IMR-90 (cell line): Measurements from ENCODE around the gene RRAGC. TPM values are rescaled to one million over a fixed set of nuclear protein-coding genes. Genes with fewer than 3 reads are reported as not detected.

Source experiments
- ATAC-seq: fragments of 200-7000 bp; cut with Tn5 transposase; 2 replicates; pipeline ENCODE4 v1.9.1; 2020; ENCODE audit warnings: low read depth, mild to moderate bottlenecking, moderate library complexity
- BruUV-seq: library from RNA; stranded (reverse); fragments of 400-500 nt; replicated peaks from 2 replicates; lab custom pipeline; 2021; lab: Mats Ljungman, UMichigan
- CTCF ChIA-PET: fragments of 300-600 bp; formaldehyde crosslinking; extraction: SDS; loops from one replicate; lab custom pipeline; 2021; ENCODE audit warnings: antibody characterized with exemption; lab: Yijun Ruan, JAX
- POLR2A ChIA-PET: fragments of 300-600 bp; sonication (Branson Sonifier 250); formaldehyde crosslinking; loops from one replicate; lab custom pipeline; 2022; ENCODE audit warnings: antibody characterized with exemption; ENCODE audit not compliant: unreplicated experiment; lab: Charles Lee
- DNase-seq: peaks from one replicate; pipeline ENCODE4 v3.0.0; 2013
- H2AFZ ChIP-seq: replicated peaks from 2 replicates; pipeline ENCODE3; 2013; ENCODE audit warnings: low read length, mild to moderate bottlenecking; ENCODE audit not compliant: poor library complexity
- H2AK5ac ChIP-seq: 2 replicates; pipeline ENCODE4 v1.6.1; 2013; ENCODE audit warnings: low read depth, low read length, inconsistent platforms
- H2AK9ac ChIP-seq: replicated peaks from 2 replicates; pipeline ENCODE3; 2013; ENCODE audit warnings: mild to moderate bottlenecking, low read depth, low read length, moderate library complexity; ENCODE audit not compliant: poor library complexity
- H2BK120ac ChIP-seq: 2 replicates; pipeline ENCODE4 v1.6.1; 2013; ENCODE audit warnings: low read depth, low read length, inconsistent platforms
- H2BK15ac ChIP-seq: 3 replicates; pipeline ENCODE4 v1.6.1; 2013; ENCODE audit warnings: low read depth, low read length, inconsistent platforms
- H2BK20ac ChIP-seq: 2 replicates; pipeline ENCODE4 v1.6.1; 2013; ENCODE audit warnings: low read depth, mild to moderate bottlenecking, inconsistent platforms, low read length, moderate library complexity
- H2BK5ac ChIP-seq: 2 replicates; pipeline ENCODE4 v1.6.1; 2013; ENCODE audit warnings: mild to moderate bottlenecking, low read depth, low read length, inconsistent platforms; ENCODE audit not compliant: poor library complexity, severe bottlenecking
- H3K14ac ChIP-seq: replicated peaks from 2 replicates; pipeline ENCODE4 v1.6.1; 2013; ENCODE audit warnings: low read depth, low read length, inconsistent platforms
- H3K18ac ChIP-seq: 2 replicates; pipeline ENCODE4 v1.6.1; 2013; ENCODE audit warnings: low read depth, low read length, control low read depth
- H3K23ac ChIP-seq: 2 replicates; pipeline ENCODE4 v1.6.1; 2013; ENCODE audit warnings: low read depth, low read length, inconsistent platforms
- H3K27ac ChIP-seq: 2 replicates; pipeline ENCODE4 v1.5.1; 2013; ENCODE audit warnings: mild to moderate bottlenecking, control low read depth, low read length; ENCODE audit not compliant: insufficient read depth
- H3K27me3 ChIP-seq: 2 replicates; pipeline ENCODE4 v1.6.1; 2013; ENCODE audit warnings: low read length; ENCODE audit not compliant: control insufficient read depth, insufficient read depth
- H3K36me3 ChIP-seq: 2 replicates; pipeline ENCODE4 v1.6.1; 2013; ENCODE audit warnings: low read length, mixed read lengths; ENCODE audit not compliant: control insufficient read depth, insufficient read depth
- H3K4ac ChIP-seq: 2 replicates; pipeline ENCODE4 v1.6.1; 2013; ENCODE audit warnings: low read depth, low read length, inconsistent platforms
- H3K4me1 ChIP-seq: 2 replicates; pipeline ENCODE4 v1.6.1; 2013; ENCODE audit warnings: low read length, mixed read lengths; ENCODE audit not compliant: control insufficient read depth, insufficient read depth
- H3K4me2 ChIP-seq: 2 replicates; pipeline ENCODE4 v1.6.1; 2013; ENCODE audit warnings: low read depth, mild to moderate bottlenecking, control low read depth, low read length, moderate library complexity
- H3K4me3 ChIP-seq: 2 replicates; pipeline ENCODE4 v1.5.1; 2013; ENCODE audit warnings: low read depth, mild to moderate bottlenecking, control low read depth, low read length, moderate library complexity; ENCODE audit not compliant: insufficient read depth
- H3K56ac ChIP-seq: 2 replicates; pipeline ENCODE4 v1.6.1; 2013; ENCODE audit warnings: low read length, inconsistent platforms; ENCODE audit not compliant: insufficient read depth; ENCODE audit errors: extremely low read depth
- H3K79me1 ChIP-seq, 2 experiments: 2 replicates each; pipeline ENCODE4 v1.6.1; 2013; ENCODE audit warnings: low read length in 2 of 2, inconsistent platforms in 1 of 2, low read depth in 1 of 2
- H3K9ac ChIP-seq: 2 replicates; pipeline ENCODE4 v1.6.1; 2013; ENCODE audit warnings: low read depth, low read length, control low read depth
- H3K9me1 ChIP-seq: 2 replicates; pipeline ENCODE4 v1.6.1; 2013; ENCODE audit warnings: low read length, inconsistent platforms; ENCODE audit not compliant: insufficient read depth
- H3K9me3 ChIP-seq: 2 replicates; pipeline ENCODE4 v1.6.1; 2013; ENCODE audit warnings: low read length; ENCODE audit not compliant: control insufficient read depth, insufficient read depth
- H4K20me1 ChIP-seq: 2 replicates; pipeline ENCODE4 v1.6.1; 2013; ENCODE audit warnings: low read length, inconsistent platforms; ENCODE audit not compliant: insufficient read depth
- H4K5ac ChIP-seq: 2 replicates; pipeline ENCODE4 v1.6.1; 2013; ENCODE audit warnings: mild to moderate bottlenecking, low read depth, low read length, control low read depth
- H4K8ac ChIP-seq, 2 experiments: 2 replicates each; pipeline ENCODE4 v1.6.1; 2013; ENCODE audit warnings: low read depth in 2 of 2, low read length in 2 of 2, control low read depth in 1 of 2, inconsistent platforms in 1 of 2
- H4K91ac ChIP-seq: 2 replicates; pipeline ENCODE4 v1.6.1; 2013; ENCODE audit warnings: low read depth, low read length, inconsistent platforms; ENCODE audit not compliant: insufficient read depth
- BHLHE40 ChIP-seq: fragments of 150-350 bp; IDR thresholded peaks from 2 replicates; pipeline ENCODE4 v1.6.1; 2016; ENCODE audit warnings: mild to moderate bottlenecking, low read depth, low read length
- CEBPB ChIP-seq: IDR thresholded peaks from 2 replicates; pipeline ENCODE4 v1.6.1; 2012; ENCODE audit warnings: low read depth, low read length, improper control_type of control experiment
- CHD1 ChIP-seq: IDR thresholded peaks from 2 replicates; pipeline ENCODE4 v1.6.1; 2012; ENCODE audit warnings: low read depth, low read length, improper control_type of control experiment
- CTCF ChIP-seq: conservative IDR thresholded peaks from 2 replicates; pipeline ENCODE4 v1.5.1; 2012; ENCODE audit warnings: mild to moderate bottlenecking, low read depth, low read length, improper control_type of control experiment
- FOS ChIP-seq: fragments of 150-350 bp; IDR thresholded peaks from 2 replicates; pipeline ENCODE4 v1.6.1; 2016; ENCODE audit warnings: low read depth, low read length
- MAFK ChIP-seq: IDR thresholded peaks from 2 replicates; pipeline ENCODE4 v1.6.1; 2012; ENCODE audit warnings: low read depth, low read length, improper control_type of control experiment
- MAZ ChIP-seq: IDR thresholded peaks from 2 replicates; pipeline ENCODE4 v1.6.1; 2012; ENCODE audit warnings: low read depth, mild to moderate bottlenecking, low read length, improper control_type of control experiment, moderate library complexity, borderline replicate concordance
- MXI1 ChIP-seq: IDR thresholded peaks from 2 replicates; pipeline ENCODE4 v1.6.1; 2012; ENCODE audit warnings: low read depth, mild to moderate bottlenecking, low read length, moderate library complexity, borderline replicate concordance
- NFE2L2 ChIP-seq: fragments of 150-350 bp; IDR thresholded peaks from 2 replicates; pipeline ENCODE4 v1.6.1; 2016; ENCODE audit warnings: low read depth, mild to moderate bottlenecking, low read length
- POLR2A ChIP-seq: IDR thresholded peaks from 2 replicates; pipeline ENCODE4 v1.6.1; 2012; ENCODE audit warnings: mild to moderate bottlenecking, low read depth, low read length
- RAD21 ChIP-seq: IDR thresholded peaks from 2 replicates; pipeline ENCODE4 v1.6.1; 2012; ENCODE audit warnings: low read length, improper control_type of control experiment
- RCOR1 ChIP-seq: IDR thresholded peaks from 2 replicates; pipeline ENCODE4 v1.6.1; 2012; ENCODE audit warnings: mild to moderate bottlenecking, low read length, improper control_type of control experiment; ENCODE audit not compliant: insufficient replicate concordance
- RFX5 ChIP-seq: IDR thresholded peaks from 2 replicates; pipeline ENCODE4 v1.8.0; 2012; ENCODE audit warnings: low read depth, mild to moderate bottlenecking, low read length, moderate library complexity
- SMC3 ChIP-seq: fragments of 150-350 bp; IDR thresholded peaks from 2 replicates; pipeline ENCODE4 v1.6.1; 2016; ENCODE audit warnings: low read depth, mild to moderate bottlenecking, antibody characterized with exemption, low read length, moderate library complexity
- WGBS, 2 experiments: methylation state at CpG; one replicate each; pipeline versions ENCODE4 v1.1.5 to v1.1.7; 2013; ENCODE audit warnings: missing lambda C conversion rate in 2 of 2; ENCODE audit not compliant: insufficient read length in 1 of 2; ENCODE audit errors: extremely low coverage in 2 of 2; 5-methylcytosine and 5-hydroxymethylcytosine counted together
- dilution Hi-C: fragments of 300-500 bp; cut with HindIII; formaldehyde crosslinking; loops from one replicate; pipeline ENCODE4 v1.14.3; 2018; ENCODE audit warnings: low sequenced_read_pairs; ENCODE audit not compliant: unreplicated experiment
- in situ Hi-C: fragments of 300-500 bp; cut with MboI; formaldehyde crosslinking; loops from 3 replicates; pipeline ENCODE4 v1.14.3; 2019; ENCODE audit warnings: low sequenced_read_pairs, inconsistent platforms, mixed read lengths
- intact Hi-C: fragments of 100-400 bp; cut with micrococcal nuclease; formaldehyde crosslinking; loops from 2 replicates; pipeline ENCODE4 v1.10.0; 2022
- polyA plus RNA-seq, 3 experiments: library from polyadenylated mRNA; depleted of rRNA; stranded (reverse); fragments of >200 nt; gene quantifications; 2 replicates each; pipeline ENCODE4 v1.2.3, GENCODE V29; 2012; ENCODE audit warnings: low replicate concordance in 1 of 3
- total RNA-seq: library from RNA; depleted of rRNA; stranded (reverse); fragments of >200 nt; gene quantifications from 2 replicates; pipeline ENCODE4 v1.2.3, GENCODE V29; 2012
- TF ChIP-seq, protein P1 (sequence below): fragments of 150-350 bp; IDR thresholded peaks from 2 replicates; pipeline ENCODE4 v1.6.1; 2016; ENCODE audit warnings: low read depth, mild to moderate bottlenecking, low read length, moderate library complexity, borderline replicate concordance
- TF ChIP-seq, protein P2 (sequence below): fragments of 150-350 bp; IDR thresholded peaks from 2 replicates; pipeline ENCODE4 v1.6.1; 2017; ENCODE audit warnings: mild to moderate bottlenecking, antibody characterized with exemption, low read length, low read depth

Gene RRAGC
- total and polyA plus RNA-seq, 2 of the 4 experiments (the other 2 are of a cell fraction), result 7.2 to 12.2 TPM

- Histone ChIP-seq H4K8ac (no peak overlapping the region), H3K79me1 (no peaks in the 10 kb centered on the region), H3K9ac (no peak overlapping the region), H3K36me3 (no peaks in the 10 kb centered on the region), H3K4me1 (no peaks in the 10 kb centered on the region), H3K4me3 (no peak overlapping the region), H2AFZ (peak overlapping the region; percentile 43), H4K20me1 (no peaks in the 10 kb centered on the region), H3K9me3 (no peaks in the 10 kb centered on the region), H3K14ac (no peak overlapping the region), H3K56ac (no peak overlapping the region), H3K23ac (no peak overlapping the region), H2BK5ac (no peak overlapping the region), H2AK9ac (no peak overlapping the region), H4K5ac (no peak overlapping the region), H2AK5ac (no peak overlapping the region), H3K27me3 (no peaks in the 10 kb centered on the region), H2BK20ac (no peak overlapping the region), H2BK15ac (no peak overlapping the region), H3K4me2 (no peak overlapping the region), H2BK120ac (no peak overlapping the region), H3K27ac (no peak overlapping the region), H3K18ac (no peak overlapping the region), H4K91ac (no peak overlapping the region), H3K9me1 (no peaks in the 10 kb centered on the region), H3K4ac (no peak overlapping the region)
- BruUV-seq, result no TSS peak
- WGBS, 2 experiments, result 67% methylated on average over 1 of the region's 13 CpGs; no CpG with 5 or more reads in 1 of the 2 experiments
- dilution Hi-C loops (no loop called here), intact Hi-C loops (no loop called here), in situ Hi-C loops (no loop called here)
- ATAC-seq, result no peak
- ChIA-PET POLR2A (no interaction called here), CTCF (no interaction called here)
- DNase-seq, result no peak
- TF ChIP-seq, protein P1, sequence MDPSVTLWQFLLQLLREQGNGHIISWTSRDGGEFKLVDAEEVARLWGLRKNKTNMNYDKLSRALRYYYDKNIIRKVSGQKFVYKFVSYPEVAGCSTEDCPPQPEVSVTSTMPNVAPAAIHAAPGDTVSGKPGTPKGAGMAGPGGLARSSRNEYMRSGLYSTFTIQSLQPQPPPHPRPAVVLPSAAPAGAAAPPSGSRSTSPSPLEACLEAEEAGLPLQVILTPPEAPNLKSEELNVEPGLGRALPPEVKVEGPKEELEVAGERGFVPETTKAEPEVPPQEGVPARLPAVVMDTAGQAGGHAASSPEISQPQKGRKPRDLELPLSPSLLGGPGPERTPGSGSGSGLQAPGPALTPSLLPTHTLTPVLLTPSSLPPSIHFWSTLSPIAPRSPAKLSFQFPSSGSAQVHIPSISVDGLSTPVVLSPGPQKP, result no peak
- TF ChIP-seq, protein P2, sequence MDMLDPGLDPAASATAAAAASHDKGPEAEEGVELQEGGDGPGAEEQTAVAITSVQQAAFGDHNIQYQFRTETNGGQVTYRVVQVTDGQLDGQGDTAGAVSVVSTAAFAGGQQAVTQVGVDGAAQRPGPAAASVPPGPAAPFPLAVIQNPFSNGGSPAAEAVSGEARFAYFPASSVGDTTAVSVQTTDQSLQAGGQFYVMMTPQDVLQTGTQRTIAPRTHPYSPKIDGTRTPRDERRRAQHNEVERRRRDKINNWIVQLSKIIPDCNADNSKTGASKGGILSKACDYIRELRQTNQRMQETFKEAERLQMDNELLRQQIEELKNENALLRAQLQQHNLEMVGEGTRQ, result no peak
- TF ChIP-seq RCOR1, result no peak
- TF ChIP-seq RAD21, result no peak
- no peak for TF ChIP-seq POLR2A
- TF ChIP-seq MAZ, result no peak
- TF ChIP-seq CTCF, result no peak
- no peak for TF ChIP-seq CHD1
- TF ChIP-seq RFX5, result no peak
- TF ChIP-seq MAFK, result no peak
- no peak for TF ChIP-seq SMC3
- no peak for TF ChIP-seq MXI1
- TF ChIP-seq CEBPB, result no peak
- no peak for TF ChIP-seq BHLHE40
- no peak for TF ChIP-seq FOS
- TF ChIP-seq NFE2L2, result no peak
Observed at GRCh38 chr1:38908821-38909220, 49.2 kb upstream of the RRAGC start.
